PC-9 (cell line): ENCODE measurements around the gene PCNT. TPM values are rescaled to one million over a fixed set of nuclear protein-coding genes. Genes with fewer than 3 reads are reported as not detected.

Source experiments
- BruUV-seq: library from RNA; stranded (reverse); fragments of 400-500 nt; replicated peaks from 2 replicates; lab custom pipeline; 2021; lab: Mats Ljungman, UMichigan
- CTCF ChIA-PET: fragments of 300-600 bp; sonication (Branson Sonifier 250); formaldehyde crosslinking; loops from one replicate; lab custom pipeline; 2022; ENCODE audit warnings: antibody characterized with exemption; lab: Charles Lee
- POLR2A ChIA-PET: fragments of 300-600 bp; sonication (Branson Sonifier 250); formaldehyde crosslinking; loops from one replicate; lab custom pipeline; 2022; ENCODE audit warnings: antibody characterized with exemption; ENCODE audit not compliant: unreplicated experiment; lab: Charles Lee
- DNase-seq, 2 experiments: peaks; one replicate each; pipeline versions ENCODE4 v3.0.0 to v3.0.0-alpha.2; 2015 to 2022; ENCODE audit warnings: mixed read lengths in 1 of 2
- H2AFZ ChIP-seq: fragments of 200-600 bp; sonication (generic); 2 replicates; pipeline ENCODE4 v1.8.1; 2017; ENCODE audit warnings: antibody characterized with exemption
- H3F3A ChIP-seq: fragments of 200-600 bp; sonication (generic); 2 replicates; pipeline ENCODE4 v1.8.1; 2017; ENCODE audit warnings: antibody characterized with exemption, mild to moderate bottlenecking, low read depth; ENCODE audit not compliant: insufficient read depth
- H3K27ac ChIP-seq: fragments of 200-600 bp; sonication (generic); 2 replicates; pipeline ENCODE4 v1.6.1; 2016; ENCODE audit warnings: mixed run types
- H3K27me3 ChIP-seq: fragments of 200-600 bp; sonication (generic); 2 replicates; pipeline ENCODE4 v1.6.1; 2016; ENCODE audit warnings: low read depth, mixed run types; ENCODE audit not compliant: insufficient read depth
- H3K36me3 ChIP-seq: fragments of 200-600 bp; sonication (generic); 2 replicates; pipeline ENCODE4 v1.6.1; 2016; ENCODE audit warnings: low read depth, mixed run types
- H3K4me1 ChIP-seq: fragments of 200-600 bp; sonication (generic); replicated peaks from 2 replicates; pipeline ENCODE4 v1.6.1; 2016; ENCODE audit warnings: mixed run types; ENCODE audit not compliant: insufficient read depth
- H3K4me2 ChIP-seq: fragments of 200-600 bp; sonication (generic); 2 replicates; pipeline ENCODE4 v1.6.1; 2017; ENCODE audit warnings: mixed run types
- H3K4me3 ChIP-seq: fragments of 200-600 bp; sonication (generic); 2 replicates; pipeline ENCODE4 v1.6.1; 2016; ENCODE audit warnings: mixed run types
- H3K79me2 ChIP-seq: fragments of 200-600 bp; sonication (generic); 2 replicates; pipeline ENCODE4 v1.6.1; 2017; ENCODE audit warnings: low read depth, mixed run types
- H3K9me2 ChIP-seq: fragments of 200-600 bp; sonication (generic); 2 replicates; pipeline ENCODE4 v1.8.1; 2017; ENCODE audit warnings: mild to moderate bottlenecking; ENCODE audit not compliant: insufficient read depth
- H3K9me3 ChIP-seq: fragments of 200-600 bp; sonication (generic); 2 replicates; pipeline ENCODE4 v1.8.1; 2016; ENCODE audit warnings: low read depth; ENCODE audit not compliant: insufficient read depth
- H4K20me1 ChIP-seq: fragments of 200-600 bp; sonication (generic); 2 replicates; pipeline ENCODE4 v1.8.1; 2017; ENCODE audit not compliant: insufficient read depth
- EZH2 ChIP-seq: fragments of 200-600 bp; sonication (generic); IDR thresholded peaks from 2 replicates; pipeline ENCODE4 v1.8.0; 2017; ENCODE audit warnings: antibody characterized with exemption, low read depth
- intact Hi-C: fragments of 100-400 bp; cut with micrococcal nuclease; formaldehyde crosslinking; loops from one replicate; pipeline ENCODE4 v1.10.0; 2022; ENCODE audit not compliant: unreplicated experiment
- total RNA-seq: library from RNA; stranded (reverse); gene quantifications from 2 replicates; pipeline ENCODE4 v1.2.3, GENCODE V29; 2021
- TF ChIP-seq, protein P1 (sequence below): fragments of 200-600 bp; sonication (generic); conservative IDR thresholded peaks from 2 replicates; pipeline ENCODE4 v1.6.1; 2017; ENCODE audit warnings: mixed run types, antibody characterized with exemption, mild to moderate bottlenecking, moderate library complexity

Gene PCNT
- total RNA-seq, 1 experiment from 2014 or later, result 33.4 TPM

DNA sequence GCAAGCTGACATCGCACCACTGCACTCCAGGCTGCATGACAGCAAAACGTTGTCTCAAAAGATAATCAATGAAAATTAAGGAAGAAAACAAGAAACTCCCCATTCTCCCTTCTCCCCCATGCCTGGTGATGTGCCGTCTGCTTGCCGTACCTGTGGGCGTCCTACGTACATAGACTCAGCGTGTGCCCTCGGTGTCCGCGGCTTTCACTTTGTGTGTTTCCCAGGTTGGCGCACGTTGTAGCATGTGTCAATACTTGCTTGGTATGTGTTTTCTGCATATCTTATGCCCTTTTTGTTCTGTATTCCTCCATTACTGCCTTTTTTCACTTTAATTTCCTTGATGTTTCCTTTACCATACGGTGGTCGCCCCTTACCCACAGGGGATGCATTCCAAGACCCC is 53.8 kb downstream of the PCNT start:
- no TSS peak for BruUV-seq
- Histone ChIP-seq H4K20me1 (no peaks in the 10 kb centered on the region), H2AFZ (no peak overlapping the region), H3K9me2 (no peaks in the 10 kb centered on the region), H3K4me2 (no peak overlapping the region), H3K36me3 (no peaks in the 10 kb centered on the region), H3K27ac (no peak overlapping the region), H3K4me3 (no peak overlapping the region), H3K79me2 (no peaks in the 10 kb centered on the region), H3K4me1 (no peaks in the 10 kb centered on the region), H3K27me3 (no peaks in the 10 kb centered on the region), H3K9me3 (no peaks in the 10 kb centered on the region), H3F3A (no peaks in the 10 kb centered on the region)
- TF ChIP-seq EZH2, result no peak
- TF ChIP-seq, protein P1, sequence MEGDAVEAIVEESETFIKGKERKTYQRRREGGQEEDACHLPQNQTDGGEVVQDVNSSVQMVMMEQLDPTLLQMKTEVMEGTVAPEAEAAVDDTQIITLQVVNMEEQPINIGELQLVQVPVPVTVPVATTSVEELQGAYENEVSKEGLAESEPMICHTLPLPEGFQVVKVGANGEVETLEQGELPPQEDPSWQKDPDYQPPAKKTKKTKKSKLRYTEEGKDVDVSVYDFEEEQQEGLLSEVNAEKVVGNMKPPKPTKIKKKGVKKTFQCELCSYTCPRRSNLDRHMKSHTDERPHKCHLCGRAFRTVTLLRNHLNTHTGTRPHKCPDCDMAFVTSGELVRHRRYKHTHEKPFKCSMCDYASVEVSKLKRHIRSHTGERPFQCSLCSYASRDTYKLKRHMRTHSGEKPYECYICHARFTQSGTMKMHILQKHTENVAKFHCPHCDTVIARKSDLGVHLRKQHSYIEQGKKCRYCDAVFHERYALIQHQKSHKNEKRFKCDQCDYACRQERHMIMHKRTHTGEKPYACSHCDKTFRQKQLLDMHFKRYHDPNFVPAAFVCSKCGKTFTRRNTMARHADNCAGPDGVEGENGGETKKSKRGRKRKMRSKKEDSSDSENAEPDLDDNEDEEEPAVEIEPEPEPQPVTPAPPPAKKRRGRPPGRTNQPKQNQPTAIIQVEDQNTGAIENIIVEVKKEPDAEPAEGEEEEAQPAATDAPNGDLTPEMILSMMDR, result no peak
- intact Hi-C loops, result no loop called here
- CTCF ChIA-PET, result no interaction called here
- POLR2A ChIA-PET, result no interaction called here
- no peak for DNase-seq

DNA sequence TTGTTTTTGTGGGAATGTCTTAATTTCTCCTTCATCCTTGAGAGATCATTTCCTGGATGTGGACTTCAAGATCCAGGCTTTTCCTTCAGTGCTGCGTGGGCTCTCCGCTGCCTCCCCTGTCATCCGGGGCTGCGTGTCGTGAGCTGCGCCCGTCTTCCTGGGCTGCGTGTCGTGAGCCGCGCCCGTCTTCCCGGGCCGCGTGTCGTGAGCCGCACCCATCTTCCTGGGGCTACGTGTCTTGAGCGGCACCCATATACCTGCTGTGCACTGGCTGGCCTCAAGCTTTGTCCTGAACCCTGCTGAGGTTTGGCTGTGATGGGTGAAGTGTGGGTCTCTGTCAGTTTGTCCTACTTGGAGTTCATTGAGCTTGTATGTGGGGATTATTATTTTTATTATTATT is 55.1 kb downstream of the PCNT start:
- CTCF ChIA-PET, result no interaction called here
- no peaks in the 10 kb centered on the region for H3K9me3 ChIP-seq
- no peaks in the 10 kb centered on the region for H3K36me3 ChIP-seq
- no peak overlapping the region for H3K27ac ChIP-seq
- H2AFZ ChIP-seq, result no peak overlapping the region
- H3K4me3 ChIP-seq, result no peak overlapping the region
- intact Hi-C loops, result no loop called here
- H3K27me3 ChIP-seq, result no peaks in the 10 kb centered on the region
- no TSS peak for BruUV-seq
- H3F3A ChIP-seq, result no peaks in the 10 kb centered on the region
- H3K9me2 ChIP-seq, result no peaks in the 10 kb centered on the region
- POLR2A ChIA-PET, result interaction anchor here (0.6 kb wide), 1 partner anchor 181 kb away, joined by 4 read pairs; no protein-coding TSS in a partner anchor
- H3K4me1 ChIP-seq, result no peaks in the 10 kb centered on the region
- no peak for DNase-seq
- TF ChIP-seq, protein P1, result no peak
- TF ChIP-seq EZH2, result no peak
- H3K4me2 ChIP-seq, result no peak overlapping the region
- H3K79me2 ChIP-seq, result no peaks in the 10 kb centered on the region
- H4K20me1 ChIP-seq, result no peaks in the 10 kb centered on the region

- intact Hi-C loops, result no loop called here
- Histone ChIP-seq H3K36me3 (no peaks in the 10 kb centered on the region), H3K9me3 (no peaks in the 10 kb centered on the region), H2AFZ (no peak overlapping the region), H3K4me3 (no peak overlapping the region), H3F3A (no peaks in the 10 kb centered on the region), H3K79me2 (no peaks in the 10 kb centered on the region), H3K4me1 (no peaks in the 10 kb centered on the region), H3K9me2 (no peaks in the 10 kb centered on the region), H3K27me3 (no peaks in the 10 kb centered on the region), H4K20me1 (no peaks in the 10 kb centered on the region), H3K27ac (no peak overlapping the region), H3K4me2 (no peak overlapping the region)
- ChIA-PET POLR2A (interaction anchor here (0.6 kb wide), 1 partner anchor 181 kb away, joined by 4 read pairs; no protein-coding TSS in a partner anchor), CTCF (no interaction called here)
- BruUV-seq, result no TSS peak
- no peak for TF ChIP-seq EZH2
- TF ChIP-seq, protein P1, result no peak
- no peak for DNase-seq
Observed at GRCh38 chr21:46379691-46380090, 55.7 kb downstream of the PCNT start.
